ENCODE data around the gene UAP1L1. TPM values are rescaled to one million over a fixed set of nuclear protein-coding genes. Genes with fewer than 3 reads are reported as not detected.
"Not testable (repeated sequence)": the region's sequence is repeated elsewhere in the genome, so short reads cannot be mapped to it uniquely, and the experiment has no call there.

UAP1L1 gene
- total RNA-seq, 1 donor from 2014 or later: 40.2 TPM

- peak; percentile 52 for DNase-seq (ENCODE audit: low read depth)
Measured at GRCh38 chr9:137055385-137056364, 21.6 kb upstream of the UAP1L1 start.

DNA sequence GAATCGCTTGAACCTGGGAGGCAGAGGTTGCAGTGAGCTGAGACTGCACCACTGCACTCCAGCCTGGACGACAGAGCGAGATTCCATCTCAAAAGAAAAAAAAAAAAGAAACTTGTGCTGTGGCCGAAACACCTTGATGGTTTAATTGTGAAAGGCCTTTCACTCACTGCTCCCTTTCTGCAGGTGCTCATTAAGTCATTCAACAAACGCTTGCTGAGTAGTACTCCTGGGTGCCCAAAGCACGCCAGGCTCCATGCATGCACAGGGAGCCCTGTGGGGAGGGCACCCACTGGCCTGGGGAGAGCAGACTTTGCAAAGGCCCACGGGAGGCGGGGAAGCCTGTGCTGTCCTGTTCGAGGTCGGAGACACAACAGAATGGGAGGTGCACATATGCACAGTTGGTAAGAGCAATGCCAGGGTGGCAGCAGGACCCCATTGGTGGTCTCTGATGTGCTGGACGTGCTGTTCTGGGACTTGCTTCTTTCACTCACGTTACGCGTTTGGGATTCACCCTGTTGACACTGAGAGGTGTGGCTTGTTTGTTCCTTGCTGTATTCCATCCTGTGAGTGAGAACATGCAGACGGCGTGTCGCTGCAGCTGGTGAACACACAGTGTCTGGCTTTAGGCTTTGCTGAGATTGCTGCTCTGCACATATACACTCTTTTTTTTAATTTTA, 20.4 kb upstream of the UAP1L1 start:
- DNase-seq (ENCODE audit: low read depth): peak; percentile 17

GRCh38 chr9:137057545-137057944, 19.8 kb upstream of the UAP1L1 start:
- DNase-seq (ENCODE audit: low read depth): peak; percentile 84

GRCh38 chr9:137058521-137059234, 18.6 kb upstream of the UAP1L1 start:
- DNase-seq (ENCODE audit: low read depth): peak; percentile 33

DNA sequence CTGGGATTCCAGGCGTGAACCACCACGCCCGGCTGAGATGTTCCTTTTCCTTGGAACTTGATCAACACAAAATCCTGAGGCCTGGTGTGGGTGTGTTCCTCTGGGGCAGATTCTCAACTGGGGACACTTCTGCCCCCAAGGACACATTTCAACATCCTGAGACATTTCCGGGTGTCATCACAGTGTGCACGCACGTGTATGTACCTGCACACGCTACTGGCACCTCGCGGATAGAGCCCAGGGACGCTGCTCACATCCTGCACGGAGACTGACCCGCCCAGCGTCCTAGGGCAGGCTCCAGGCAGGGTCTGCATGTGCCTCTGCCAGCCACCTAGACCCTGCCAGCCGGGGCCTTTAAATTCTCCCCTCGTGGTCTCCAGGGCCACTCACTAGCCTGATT, 14.9 kb upstream of the UAP1L1 start:
- DNase-seq (ENCODE audit: low read depth): no peak

- DNase-seq (ENCODE audit: low read depth): not testable (repeated sequence)
Measured at GRCh38 chr9:137062798-137063197, 14.5 kb upstream of the UAP1L1 start.

- DNase-seq (ENCODE audit: low read depth): no peak
Measured at GRCh38 chr9:137063311-137064026, 13.8 kb upstream of the UAP1L1 start.

- peak; percentile 52 for DNase-seq (ENCODE audit: low read depth)
Measured at GRCh38 chr9:137064027-137064879, 13.1 kb upstream of the UAP1L1 start.

GRCh38 chr9:137064880-137065164, 12.5 kb upstream of the UAP1L1 start:
- no peak for DNase-seq (ENCODE audit: low read depth)

DNA sequence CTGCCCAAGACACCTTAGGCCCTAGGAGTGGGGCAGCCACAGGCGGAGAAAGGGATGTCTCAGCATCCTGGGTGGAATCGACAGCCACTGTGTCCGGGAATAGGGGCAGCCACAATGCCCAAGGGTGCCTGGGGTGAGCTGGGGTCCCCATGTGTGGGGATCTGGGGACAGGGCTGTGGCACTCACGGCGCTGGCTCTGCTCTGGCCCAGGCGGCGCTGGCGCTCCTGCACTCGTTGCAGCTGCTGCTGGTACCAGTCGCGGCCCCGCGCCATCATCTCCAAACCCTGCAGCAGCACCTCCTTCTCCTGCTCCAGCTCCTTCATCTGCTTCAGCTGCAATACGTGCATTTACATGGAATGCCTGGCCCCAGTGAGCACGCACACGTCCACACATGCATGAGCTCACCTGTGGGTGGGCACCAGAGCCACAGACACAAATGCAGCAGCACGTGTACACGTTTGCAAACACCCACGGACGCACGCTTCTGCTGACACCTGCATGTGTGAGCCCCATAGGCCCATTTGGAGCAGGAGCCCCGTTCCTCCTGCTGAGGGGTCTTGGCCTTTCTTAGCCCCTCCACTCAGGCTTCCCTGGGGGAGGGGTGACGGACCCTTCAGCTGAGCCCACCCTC, 11.9 kb upstream of the UAP1L1 start:
- DNase-seq (ENCODE audit: low read depth): no peak

DNA sequence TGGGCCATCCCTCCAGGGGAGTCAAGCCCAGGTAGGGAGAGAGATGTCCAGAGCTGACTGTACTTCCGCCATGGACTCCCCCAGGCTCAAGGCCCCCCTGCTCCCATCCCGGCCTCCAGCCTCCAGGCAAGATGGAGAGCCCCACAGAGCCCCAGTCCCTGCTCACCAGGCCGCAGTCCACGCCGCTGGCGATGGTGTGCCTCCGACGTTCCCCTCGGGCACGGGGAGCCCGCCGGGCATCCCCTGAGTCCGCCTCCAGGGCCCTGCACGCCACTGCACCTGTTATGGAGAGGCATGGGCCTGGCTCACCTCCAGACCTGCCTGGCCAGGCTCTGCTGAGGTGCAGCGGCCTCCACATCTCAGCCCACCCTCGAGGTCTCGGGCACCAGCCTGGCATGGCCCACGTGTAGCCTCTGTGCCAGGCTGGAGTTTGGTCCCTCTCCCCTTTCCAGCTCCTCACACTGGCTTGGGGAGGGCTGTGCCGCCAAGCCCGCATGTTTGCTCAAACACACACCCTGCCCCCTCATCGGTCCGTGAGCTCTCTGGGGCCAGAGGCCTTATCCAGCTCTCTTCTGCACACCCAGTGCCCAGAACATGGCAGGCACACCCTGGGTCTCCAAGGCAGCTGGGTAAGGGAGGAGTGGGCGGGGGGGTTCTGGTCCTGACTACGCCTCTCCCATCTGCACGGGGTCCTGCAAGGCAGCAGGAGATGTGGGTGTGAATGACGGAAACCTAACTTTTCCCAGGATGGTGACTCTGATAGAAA, 11.0 kb upstream of the UAP1L1 start:
- no peak for DNase-seq (ENCODE audit: low read depth)

DNA sequence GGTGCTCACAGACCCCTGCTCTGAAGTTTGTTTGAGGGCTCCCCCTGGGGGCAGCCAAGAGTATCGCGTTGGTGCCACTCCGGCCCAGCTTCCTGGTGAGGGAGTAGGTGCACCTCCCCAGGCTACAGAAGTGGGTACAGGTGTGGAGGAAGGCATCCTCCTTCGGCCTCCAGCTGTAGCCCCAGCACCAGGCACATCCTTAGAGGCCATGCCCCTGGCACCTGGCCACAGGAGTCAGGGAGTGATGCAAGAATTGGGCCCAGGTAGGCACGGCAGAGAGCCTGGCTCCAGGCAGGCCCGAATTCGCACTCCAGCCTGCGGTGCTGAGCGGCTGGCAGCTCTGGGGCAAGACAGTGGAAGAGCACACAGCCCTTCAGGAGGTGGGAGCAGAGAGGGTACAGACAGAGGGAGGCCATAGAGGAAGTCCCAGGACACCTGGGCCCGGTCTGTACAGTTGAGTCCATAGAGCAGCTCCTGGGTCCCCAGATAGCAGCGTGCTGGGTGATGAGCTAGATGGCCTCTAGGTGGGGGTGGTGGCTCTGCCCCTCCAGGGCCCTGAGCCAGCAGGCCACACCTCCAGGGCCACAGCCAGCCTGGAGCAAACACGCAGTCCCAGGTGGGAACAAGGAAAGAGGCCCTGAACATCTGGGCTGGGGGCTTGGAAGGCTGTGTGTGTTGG, 9.3 kb upstream of the UAP1L1 start:
- peak; percentile 73 for DNase-seq (ENCODE audit: low read depth)

- DNase-seq (ENCODE audit: low read depth): no peak
Measured at GRCh38 chr9:137068539-137069507, 8.5 kb upstream of the UAP1L1 start.

DNA sequence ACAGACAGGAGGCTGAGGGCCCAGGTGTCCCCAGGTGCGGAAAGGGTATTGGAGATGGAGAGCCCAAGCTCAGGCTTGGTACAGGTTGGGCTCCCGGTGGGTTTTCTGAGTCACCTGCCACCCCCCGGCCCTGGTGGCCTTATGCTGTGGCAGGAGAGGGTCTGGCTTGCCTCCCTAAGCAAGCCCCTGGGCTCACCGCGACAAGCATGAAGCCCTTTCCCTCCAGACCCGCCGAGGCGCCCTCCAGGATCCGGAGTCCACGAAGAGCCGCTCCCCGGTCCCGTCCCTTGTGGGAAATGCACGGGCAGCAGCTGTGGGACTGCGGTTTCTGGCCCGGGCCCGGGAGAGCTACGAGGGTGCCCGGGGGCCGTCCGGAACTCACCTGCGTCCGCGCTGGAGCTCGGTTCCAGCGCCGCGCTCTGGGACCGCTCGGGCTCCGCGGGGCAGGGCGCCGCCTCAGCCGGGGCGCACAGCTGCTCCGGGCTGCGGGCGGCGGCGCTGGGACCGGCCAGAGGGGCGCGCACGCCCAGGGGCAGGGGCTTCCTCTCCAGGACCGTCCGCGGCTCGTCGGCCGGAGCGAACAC, 7.7 kb upstream of the UAP1L1 start:
- DNase-seq (ENCODE audit: low read depth): no peak

- DNase-seq (ENCODE audit: low read depth): peak; percentile 88
Measured at GRCh38 chr9:137070201-137070905, 7.0 kb upstream of the UAP1L1 start, which contains the start of gene SAPCD2. Gene SAPCD2 (minus strand): TSS chr9:137070557. CDS start chr9:137070460, 97 bp downstream.

- DNase-seq (ENCODE audit: low read depth): peak; percentile 41
Measured at GRCh38 chr9:137070906-137071275, 6.4 kb upstream of the UAP1L1 start.
